Lung (tissue), 12 donors: ENCODE measurements around the gene TLR1. TPM values are rescaled to one million over a fixed set of nuclear protein-coding genes. Genes with fewer than 3 reads are reported as not detected.

ENCODE experiments used
- ATAC-seq: fragments of 200-7000 bp; cut with Tn5 transposase; one replicate; pipeline ENCODE4 v1.9.1; 2020; ENCODE audit warnings: moderate number of reproducible peaks; ENCODE audit not compliant: insufficient read depth, low FRiP score
- DNase-seq, 3 donors: peaks; one replicate each; pipeline ENCODE4 v3.0.0-alpha.2; 2013 to 2017
- H3K27ac ChIP-seq, 2 donors: one replicate each; pipeline ENCODE4 v1.5.1; 2013; ENCODE audit warnings: mild to moderate bottlenecking in 2 of 2, moderate library complexity in 2 of 2, control low read depth in 1 of 2, inconsistent platforms in 1 of 2, low read depth in 1 of 2, low read length in 1 of 2
- H3K27me3 ChIP-seq, 3 donors: one replicate each; pipeline ENCODE4 v1.5.1; 2013; ENCODE audit warnings: low read length in 2 of 3; ENCODE audit not compliant: control insufficient read depth in 3 of 3, insufficient read depth in 3 of 3
- H3K36me3 ChIP-seq, 4 donors: one replicate each; pipeline ENCODE4 v1.5.1; 2013; ENCODE audit warnings: low read length in 4 of 4, mild to moderate bottlenecking in 1 of 4, moderate library complexity in 1 of 4; ENCODE audit not compliant: control insufficient read depth in 4 of 4, insufficient read depth in 4 of 4
- H3K4me1 ChIP-seq, 5 donors: one replicate each; pipeline ENCODE4 v1.5.1; 2013; ENCODE audit warnings: low read length in 5 of 5, mild to moderate bottlenecking in 2 of 5, moderate library complexity in 1 of 5; ENCODE audit not compliant: control insufficient read depth in 5 of 5, insufficient read depth in 5 of 5
- H3K4me3 ChIP-seq: one replicate; pipeline ENCODE4 v1.5.1; 2013; ENCODE audit warnings: mild to moderate bottlenecking, control low read depth, moderate library complexity
- H3K9ac ChIP-seq, 2 donors: one replicate each; pipeline ENCODE4 v1.5.1; 2013; ENCODE audit warnings: low read length in 2 of 2, control low read depth in 1 of 2; ENCODE audit not compliant: insufficient read depth in 1 of 2
- H3K9me3 ChIP-seq, 4 donors: one replicate each; pipeline ENCODE4 v1.5.1; 2013; ENCODE audit warnings: low read length in 3 of 4, mild to moderate bottlenecking in 1 of 4, moderate library complexity in 1 of 4; ENCODE audit not compliant: control insufficient read depth in 4 of 4, insufficient read depth in 3 of 4
- WGBS, 2 donors: extraction: QIAGEN DNeasy Blood & Tissue Kit; methylation state at CpG; one replicate each; pipeline ENCODE4 v1.1.7; 2013; 5-methylcytosine and 5-hydroxymethylcytosine counted together
- polyA plus RNA-seq, 2 donors: library from polyadenylated mRNA; stranded (reverse); fragments of 200-250 nt; gene quantifications; one replicate each; pipeline ENCODE4 v1.2.1, GENCODE V29; 2013
- total RNA-seq, 2 donors: library from RNA; depleted of rRNA in 1 of 2; stranded (reverse); fragments of >200 nt in 1 of 2; gene quantifications; one replicate each; pipeline ENCODE4 v1.2.1, GENCODE V29; 2014 to 2021
- TF ChIP-seq, protein P1 (sequence below): IDR thresholded peaks from 2 replicates; pipeline ENCODE4 v1.5.1; 2012; ENCODE audit warnings: mild to moderate bottlenecking; ENCODE audit errors: control extremely low read depth, extremely low read depth
- donor health status: control.
- donor health status: control.
- donor health status: Bipolar disorder and iron deficiency.
- donor health status: healthy.
- donor health status: DM: yes; HTN: yes; CAD: no.

Gene TLR1
- total and polyA plus RNA-seq, 4 donors: 2.4 to 31.4 (median 25.3) TPM

- peak overlapping the region in 1 of 2 donors; percentile 52 for H3K27ac ChIP-seq
- ATAC-seq: no peak
- TF ChIP-seq, protein P1, sequence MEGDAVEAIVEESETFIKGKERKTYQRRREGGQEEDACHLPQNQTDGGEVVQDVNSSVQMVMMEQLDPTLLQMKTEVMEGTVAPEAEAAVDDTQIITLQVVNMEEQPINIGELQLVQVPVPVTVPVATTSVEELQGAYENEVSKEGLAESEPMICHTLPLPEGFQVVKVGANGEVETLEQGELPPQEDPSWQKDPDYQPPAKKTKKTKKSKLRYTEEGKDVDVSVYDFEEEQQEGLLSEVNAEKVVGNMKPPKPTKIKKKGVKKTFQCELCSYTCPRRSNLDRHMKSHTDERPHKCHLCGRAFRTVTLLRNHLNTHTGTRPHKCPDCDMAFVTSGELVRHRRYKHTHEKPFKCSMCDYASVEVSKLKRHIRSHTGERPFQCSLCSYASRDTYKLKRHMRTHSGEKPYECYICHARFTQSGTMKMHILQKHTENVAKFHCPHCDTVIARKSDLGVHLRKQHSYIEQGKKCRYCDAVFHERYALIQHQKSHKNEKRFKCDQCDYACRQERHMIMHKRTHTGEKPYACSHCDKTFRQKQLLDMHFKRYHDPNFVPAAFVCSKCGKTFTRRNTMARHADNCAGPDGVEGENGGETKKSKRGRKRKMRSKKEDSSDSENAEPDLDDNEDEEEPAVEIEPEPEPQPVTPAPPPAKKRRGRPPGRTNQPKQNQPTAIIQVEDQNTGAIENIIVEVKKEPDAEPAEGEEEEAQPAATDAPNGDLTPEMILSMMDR: no peak
Observed at GRCh38 chr4:38791010-38791409, 13.6 kb downstream of the TLR1 start.

GRCh38 chr4:38788317-38788716, 16.3 kb downstream of the TLR1 start:
- no peak overlapping the region for H3K9ac ChIP-seq
- ATAC-seq (no peak), DNase-seq (no peak)
- no peaks in the 10 kb centered on the region for H3K36me3 ChIP-seq
- TF ChIP-seq, protein P1: no peak
- H3K4me3 ChIP-seq: no peak overlapping the region
- 29 to 55% methylated on average over 1 of the region's 1 CpG for WGBS, 2 donors
- no peaks in the 10 kb centered on the region for H3K27me3 ChIP-seq
- no peaks in the 10 kb centered on the region for H3K9me3 ChIP-seq
- no peaks in the 10 kb centered on the region for H3K4me1 ChIP-seq
- no peak overlapping the region for H3K27ac ChIP-seq

More at GRCh38 chr4:38791010-38791409, 13.6 kb downstream of the TLR1 start:
- Histone ChIP-seq H3K36me3 (no peaks in the 10 kb centered on the region), H3K9ac (no peak overlapping the region), H3K9me3 (no peaks in the 10 kb centered on the region), H3K4me3 (no peak overlapping the region), H3K4me1 (no peaks in the 10 kb centered on the region), H3K27me3 (no peaks in the 10 kb centered on the region)
- 35 to 57% methylated on average over 2 of the region's 2 CpGs for whole genome bisulfite sequencing, 2 donors
- DNase-seq: no peak

GRCh38 chr4:38787693-38788092, 16.9 kb downstream of the TLR1 start:
- Histone ChIP-seq H3K4me3 (no peak overlapping the region), H3K27me3 (no peaks in the 10 kb centered on the region), H3K9ac (no peak overlapping the region), H3K4me1 (no peaks in the 10 kb centered on the region), H3K27ac (no peak overlapping the region), H3K36me3 (no peaks in the 10 kb centered on the region), H3K9me3 (no peaks in the 10 kb centered on the region)
- DNase-seq (no peak), ATAC-seq (no peak)
- WGBS, 2 donors: 74 to 82% methylated on average over 4 of the region's 4 CpGs
- TF ChIP-seq, protein P1: no peak

- TF ChIP-seq, protein P1: no peak
- DNase-seq (peak in 1 of 3 donors; percentile 34), ATAC-seq (peak; percentile 67)
- Histone ChIP-seq H3K4me1 (no peaks in the 10 kb centered on the region), H3K9me3 (no peaks in the 10 kb centered on the region), H3K4me3 (no peak overlapping the region), H3K27me3 (no peaks in the 10 kb centered on the region), H3K9ac (no peak overlapping the region), H3K36me3 (no peaks in the 10 kb centered on the region), H3K27ac (peak overlapping the region in 1 of 2 donors; percentile 67)
- WGBS, 2 donors: 65 to 78% methylated on average over 8 of the region's 8 CpGs
Observed at GRCh38 chr4:38785901-38786402, 18.6 kb downstream of the TLR1 start.
